ENCODE data around the gene STIM2. TPM values are rescaled to one million over a fixed set of nuclear protein-coding genes. Genes with fewer than 3 reads are reported as not detected.

STIM2 gene
- total RNA-seq, 1 experiment from 2014 or later, result 59.0 TPM

DNA sequence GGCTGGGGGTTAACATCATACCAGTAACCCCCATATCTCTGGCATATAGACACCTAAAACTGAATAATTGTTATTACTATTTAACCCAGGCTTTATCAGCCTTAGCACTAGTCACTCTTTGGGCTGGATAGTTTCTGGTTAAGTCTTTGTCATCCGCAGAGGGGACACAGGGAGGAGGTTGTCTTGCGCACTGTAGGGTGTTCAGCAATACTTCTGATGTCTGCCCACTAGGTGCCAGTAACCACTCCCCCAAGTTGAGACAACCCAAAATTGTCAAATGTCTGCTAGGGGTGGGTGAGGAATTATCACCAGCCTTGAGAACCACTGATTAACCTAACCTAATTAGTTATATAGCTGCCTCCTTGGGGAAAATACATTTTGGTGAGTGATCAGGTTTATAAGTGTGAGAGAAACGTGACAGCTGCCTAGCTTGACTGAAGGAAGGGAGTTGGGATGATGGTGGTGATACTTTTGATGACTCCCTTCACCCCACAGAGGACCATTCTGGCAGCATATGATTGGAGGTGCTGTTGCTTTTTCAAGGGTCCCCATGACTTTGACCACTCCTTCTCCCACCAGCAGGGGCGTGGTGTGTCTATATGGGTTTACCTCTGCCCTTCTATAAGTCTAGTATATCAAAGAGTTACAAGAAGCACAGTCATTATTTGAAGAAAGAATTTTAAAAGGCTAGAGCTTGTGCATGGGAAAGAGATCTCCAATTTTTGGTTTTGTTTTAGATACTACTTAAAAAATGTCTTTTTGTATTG is 140.9 kb downstream of the STIM2 start:
- Histone ChIP-seq H3K27me3 (replicated peaks; ENCODE audit: insufficient read depth, low read depth, low read length, poor library complexity) (no peaks in the 10 kb centered on the region), H3K4me3 (ENCODE audit: low read depth, low read length, poor library complexity, severe bottlenecking) (no peak overlapping the region), H3K9me3 (ENCODE audit: low read depth, low read length, poor library complexity, severe bottlenecking) (no peaks in the 10 kb centered on the region), H3K36me3 (ENCODE audit: insufficient read depth, low read length, poor library complexity, severe bottlenecking) (no peaks in the 10 kb centered on the region), H3K4me1 (ENCODE audit: insufficient read depth, low read length, poor library complexity, severe bottlenecking) (peaks cover 35% of the 10 kb centered on the region), H3K27ac (ENCODE audit: low read depth, low read length, poor library complexity, severe bottlenecking) (no peak overlapping the region)
- no peak for TF ChIP-seq EZH2 (IDR thresholded peaks at IDR 0.05; ENCODE audit: borderline replicate concordance, low read depth, low read length, poor library complexity, severe bottlenecking)
- TF ChIP-seq, protein P1, sequence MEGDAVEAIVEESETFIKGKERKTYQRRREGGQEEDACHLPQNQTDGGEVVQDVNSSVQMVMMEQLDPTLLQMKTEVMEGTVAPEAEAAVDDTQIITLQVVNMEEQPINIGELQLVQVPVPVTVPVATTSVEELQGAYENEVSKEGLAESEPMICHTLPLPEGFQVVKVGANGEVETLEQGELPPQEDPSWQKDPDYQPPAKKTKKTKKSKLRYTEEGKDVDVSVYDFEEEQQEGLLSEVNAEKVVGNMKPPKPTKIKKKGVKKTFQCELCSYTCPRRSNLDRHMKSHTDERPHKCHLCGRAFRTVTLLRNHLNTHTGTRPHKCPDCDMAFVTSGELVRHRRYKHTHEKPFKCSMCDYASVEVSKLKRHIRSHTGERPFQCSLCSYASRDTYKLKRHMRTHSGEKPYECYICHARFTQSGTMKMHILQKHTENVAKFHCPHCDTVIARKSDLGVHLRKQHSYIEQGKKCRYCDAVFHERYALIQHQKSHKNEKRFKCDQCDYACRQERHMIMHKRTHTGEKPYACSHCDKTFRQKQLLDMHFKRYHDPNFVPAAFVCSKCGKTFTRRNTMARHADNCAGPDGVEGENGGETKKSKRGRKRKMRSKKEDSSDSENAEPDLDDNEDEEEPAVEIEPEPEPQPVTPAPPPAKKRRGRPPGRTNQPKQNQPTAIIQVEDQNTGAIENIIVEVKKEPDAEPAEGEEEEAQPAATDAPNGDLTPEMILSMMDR (conservative IDR thresholded peaks at IDR 0.05; ENCODE audit: low read depth, low read length), result no peak
- ChIA-PET CTCF (no interaction called here), POLR2A (ENCODE audit: low non-redundant PET) (no interaction called here)
- BruUV-seq (replicated peaks), result no TSS peak
- intact Hi-C loops (cut with micrococcal nuclease; ENCODE audit: unreplicated experiment), result loop anchor here (10.0 kb wide), 1 partner anchor 437 kb away; no protein-coding TSS in a partner anchor
- DNase-seq (ENCODE audit: low spot score), result no peak

DNA sequence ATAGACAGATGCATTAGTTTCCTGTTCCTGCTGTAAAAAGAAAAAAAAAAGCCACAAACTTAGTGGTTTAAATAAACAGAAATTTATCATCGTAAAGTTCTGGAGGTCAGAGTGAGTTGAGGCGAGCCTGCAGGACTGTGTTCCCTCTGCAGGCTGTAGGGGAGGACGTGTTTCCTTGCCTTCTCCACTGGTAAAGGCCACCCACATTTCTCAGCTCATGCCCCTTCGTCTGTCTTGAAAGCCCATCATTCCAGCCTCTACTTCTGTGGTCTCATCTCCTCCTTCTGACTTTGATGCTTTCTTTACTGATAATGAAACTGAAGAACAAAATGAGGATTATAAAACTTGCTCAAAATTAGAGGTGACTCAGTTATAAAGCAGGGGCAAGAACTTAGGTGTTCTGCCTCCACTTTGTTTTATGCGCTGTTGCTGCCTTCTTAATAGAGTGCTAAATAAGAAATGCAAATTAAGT is 143.0 kb downstream of the STIM2 start:
- CTCF ChIA-PET, result no interaction called here
- intact Hi-C loops (cut with micrococcal nuclease; ENCODE audit: unreplicated experiment), result loop anchor here (10.0 kb wide), 1 partner anchor 439 kb away; no protein-coding TSS in a partner anchor
- DNase-seq (ENCODE audit: low spot score), result no peak

DNA sequence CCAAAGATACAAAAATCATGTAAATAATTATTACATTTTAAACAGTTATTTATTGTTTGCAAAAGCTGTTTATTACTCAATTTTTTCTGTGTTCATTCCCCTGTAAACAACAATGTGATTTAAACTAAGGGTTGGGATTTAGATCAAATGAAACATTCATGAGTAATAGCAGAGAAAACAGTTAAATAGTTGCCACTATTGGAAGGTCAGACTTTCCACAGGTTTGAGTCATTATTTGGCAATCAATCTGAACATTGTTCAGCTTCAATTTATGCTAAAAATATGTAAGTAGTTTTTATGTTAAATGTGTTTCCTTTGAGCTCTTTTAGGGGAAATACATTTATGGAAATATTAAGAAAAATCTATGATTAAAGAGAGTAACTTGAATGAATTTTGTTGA is 144.9 kb downstream of the STIM2 start:
- no peak overlapping the region for H3K27ac ChIP-seq (ENCODE audit: low read depth, low read length, poor library complexity, severe bottlenecking)
- no peak for DNase-seq (ENCODE audit: low spot score)
- peaks cover 7% of the 10 kb centered on the region for H3K36me3 ChIP-seq (ENCODE audit: insufficient read depth, low read length, poor library complexity, severe bottlenecking)
- no peaks in the 10 kb centered on the region for H3K9me3 ChIP-seq (ENCODE audit: low read depth, low read length, poor library complexity, severe bottlenecking)
- CTCF ChIA-PET, result no interaction called here
- no peaks in the 10 kb centered on the region for H3K27me3 ChIP-seq (replicated peaks; ENCODE audit: insufficient read depth, low read depth, low read length, poor library complexity)
- intact Hi-C loops (cut with micrococcal nuclease; ENCODE audit: unreplicated experiment), result loop anchor here (5.0 to 10.0 kb wide), 2 partner anchors 218 to 441 kb away; no protein-coding TSS in a partner anchor
- TF ChIP-seq, protein P1 (conservative IDR thresholded peaks at IDR 0.05; ENCODE audit: low read depth, low read length), result no peak
- TF ChIP-seq EZH2 (IDR thresholded peaks at IDR 0.05; ENCODE audit: borderline replicate concordance, low read depth, low read length, poor library complexity, severe bottlenecking), result no peak
- POLR2A ChIA-PET (ENCODE audit: low non-redundant PET), result no interaction called here
- H3K4me3 ChIP-seq (ENCODE audit: low read depth, low read length, poor library complexity, severe bottlenecking), result no peak overlapping the region
- H3K4me1 ChIP-seq (ENCODE audit: insufficient read depth, low read length, poor library complexity, severe bottlenecking), result peaks cover 59% of the 10 kb centered on the region
- BruUV-seq (replicated peaks), result no TSS peak

More for the DNA sequence above, 143.0 kb downstream of the STIM2 start:
- Histone ChIP-seq H3K4me1 (ENCODE audit: insufficient read depth, low read length, poor library complexity, severe bottlenecking) (peaks cover 56% of the 10 kb centered on the region), H3K4me3 (ENCODE audit: low read depth, low read length, poor library complexity, severe bottlenecking) (no peak overlapping the region), H3K27me3 (replicated peaks; ENCODE audit: insufficient read depth, low read depth, low read length, poor library complexity) (no peaks in the 10 kb centered on the region), H3K9me3 (ENCODE audit: low read depth, low read length, poor library complexity, severe bottlenecking) (no peaks in the 10 kb centered on the region), H3K27ac (ENCODE audit: low read depth, low read length, poor library complexity, severe bottlenecking) (no peak overlapping the region), H3K36me3 (ENCODE audit: insufficient read depth, low read length, poor library complexity, severe bottlenecking) (peaks cover under 1% of the 10 kb centered on the region)
- TF ChIP-seq, protein P1 (conservative IDR thresholded peaks at IDR 0.05; ENCODE audit: low read depth, low read length), result no peak
- TF ChIP-seq EZH2 (IDR thresholded peaks at IDR 0.05; ENCODE audit: borderline replicate concordance, low read depth, low read length, poor library complexity, severe bottlenecking), result no peak
- BruUV-seq (replicated peaks), result no TSS peak
- POLR2A ChIA-PET (ENCODE audit: low non-redundant PET), result no interaction called here
